Measurements from ENCODE around the gene TMPRSS6. TPM values are rescaled to one million over a fixed set of nuclear protein-coding genes. Genes with fewer than 3 reads are reported as not detected.

TMPRSS6 gene
- polyA plus RNA-seq, 3 donors: not detected

- no peak overlapping the region for H3K27ac Mint-ChIP-seq
- Histone ChIP-seq H2AFZ (ENCODE audit: insufficient read depth, low read depth, low read length, poor library complexity, severe bottlenecking) (no peak overlapping the region), H4K20me1 (ENCODE audit: insufficient read depth, low read length) (no peaks in the 10 kb centered on the region), H3K4me2 (replicated peaks; ENCODE audit: extremely low read depth, low read length, poor library complexity, severe bottlenecking) (no peak overlapping the region), H3K4me1 (ENCODE audit: control insufficient read depth in 1 of 2, insufficient read depth in 2 of 2, low read length in 2 of 2) (no peaks in the 10 kb centered on the region), H3K27ac (ENCODE audit: low read depth in 1 of 2, low read length in 2 of 2) (no peak overlapping the region), H3K27me3 (ENCODE audit: control insufficient read depth in 2 of 2, insufficient read depth in 2 of 2, low read length in 2 of 2) (no peaks in the 10 kb centered on the region), H3K9ac (ENCODE audit: insufficient read depth, low read length, poor library complexity, severe bottlenecking) (no peak overlapping the region), H3K36me3 (replicated peaks in 1 of 2; ENCODE audit: control insufficient read depth in 1 of 2, insufficient read depth in 2 of 2, low read length in 2 of 2) (no peaks in the 10 kb centered on the region), H3K79me2 (ENCODE audit: insufficient read depth, low read length) (no peaks in the 10 kb centered on the region), H3K9me3 (replicated peaks in 1 of 2; ENCODE audit: control insufficient read depth in 1 of 2, insufficient read depth in 1 of 2, low read length in 2 of 2) (no peaks in the 10 kb centered on the region), H3K4me3 (replicated peaks in 1 of 3; ENCODE audit: low read depth in 2 of 3, low read length in 3 of 3) (no peak overlapping the region)
- no peaks in the 10 kb centered on the region for H3K36me3 Mint-ChIP-seq
- intact Hi-C loops (cut with micrococcal nuclease): no loop called here
- H3K27me3 Mint-ChIP-seq (ENCODE audit: low read depth in 3 of 3): peaks cover 0 to 9% (median 1%) of the 10 kb centered on the region in 3 donors
- H3K4me1 Mint-ChIP-seq: no peaks in the 10 kb centered on the region
- no peak for TF ChIP-seq CTCF (IDR thresholded peaks at IDR 0.05)
- 87% methylated on average over 10 of the region's 16 CpGs for WGBS (ENCODE audit: insufficient coverage)
- no peak for DNase-seq
- no peak overlapping the region for H3K4me3 Mint-ChIP-seq
- H3K9me3 Mint-ChIP-seq: peaks cover 0 to 1% (median 0%) of the 10 kb centered on the region in 7 donors
Measured at GRCh38 chr22:37138849-37139561, 29.5 kb upstream of the TMPRSS6 start.

GRCh38 chr22:37137903-37138665 is 28.6 kb upstream of the TMPRSS6 start:
- no peaks in the 10 kb centered on the region for H4K20me1 ChIP-seq (ENCODE audit: insufficient read depth, low read length)
- no peak for TF ChIP-seq CTCF (IDR thresholded peaks at IDR 0.05)
- no peaks in the 10 kb centered on the region for H3K36me3 Mint-ChIP-seq
- H3K27ac ChIP-seq (ENCODE audit: low read depth in 1 of 2, low read length in 2 of 2): no peak overlapping the region
- no peak overlapping the region for H3K9ac ChIP-seq (ENCODE audit: insufficient read depth, low read length, poor library complexity, severe bottlenecking)
- peaks cover 0 to 1% (median 0%) of the 10 kb centered on the region in 7 donors for H3K9me3 Mint-ChIP-seq
- 50% methylated on average over 1 of the region's 6 CpGs for WGBS (ENCODE audit: insufficient coverage)
- H3K4me1 ChIP-seq (ENCODE audit: control insufficient read depth in 1 of 2, insufficient read depth in 2 of 2, low read length in 2 of 2): no peaks in the 10 kb centered on the region
- H3K27ac Mint-ChIP-seq: no peak overlapping the region
- H3K9me3 ChIP-seq (replicated peaks in 1 of 2; ENCODE audit: control insufficient read depth in 1 of 2, insufficient read depth in 1 of 2, low read length in 2 of 2): no peaks in the 10 kb centered on the region
- no peaks in the 10 kb centered on the region for H3K36me3 ChIP-seq (replicated peaks in 1 of 2; ENCODE audit: control insufficient read depth in 1 of 2, insufficient read depth in 2 of 2, low read length in 2 of 2)
- no peak overlapping the region for H3K4me2 ChIP-seq (replicated peaks; ENCODE audit: extremely low read depth, low read length, poor library complexity, severe bottlenecking)
- H3K27me3 Mint-ChIP-seq (ENCODE audit: low read depth in 3 of 3): peaks cover 0 to 8% (median 1%) of the 10 kb centered on the region in 3 donors
- H3K27me3 ChIP-seq (ENCODE audit: control insufficient read depth in 2 of 2, insufficient read depth in 2 of 2, low read length in 2 of 2): no peaks in the 10 kb centered on the region
- H2AFZ ChIP-seq (ENCODE audit: insufficient read depth, low read depth, low read length, poor library complexity, severe bottlenecking): no peak overlapping the region
- intact Hi-C loops (cut with micrococcal nuclease): no loop called here
- H3K4me3 ChIP-seq (replicated peaks in 1 of 3; ENCODE audit: low read depth in 2 of 3, low read length in 3 of 3): no peak overlapping the region
- H3K4me3 Mint-ChIP-seq: no peak overlapping the region
- H3K4me1 Mint-ChIP-seq: no peaks in the 10 kb centered on the region
- DNase-seq: no peak
- H3K79me2 ChIP-seq (ENCODE audit: insufficient read depth, low read length): no peaks in the 10 kb centered on the region

All from CD14-positive monocyte (primary cell).